K562 (cell line): Measurements from ENCODE around the gene DSCAM. TPM values are rescaled to one million over a fixed set of nuclear protein-coding genes. Genes with fewer than 3 reads are reported as not detected.

Experiments
- ATAC-seq: fragments of 200-7000 bp; cut with Tn5 transposase; 3 replicates; pipeline ENCODE4 v1.9.1; 2020; ENCODE audit warnings: moderate library complexity
- BruUV-seq: library from RNA; stranded (reverse); fragments of 400-500 nt; replicated peaks from 2 replicates; lab custom pipeline; 2021; lab: Mats Ljungman, UMichigan
- CTCF ChIA-PET: fragments of 300-600 bp; formaldehyde crosslinking; extraction: SDS; loops from one replicate; lab custom pipeline; 2021; ENCODE audit warnings: low intra/inter-chr PET ratio; lab: Yijun Ruan, JAX
- POLR2A ChIA-PET: fragments of 300-600, 350-650 bp; sonication (Branson Sonifier 250); formaldehyde crosslinking; extraction: SDS; loops from one replicate; lab custom pipeline; 2021; ENCODE audit warnings: antibody characterized with exemption, inconsistent platforms; lab: Yijun Ruan, JAX
- DNase-seq, 4 experiments: peaks; one replicate each; pipeline versions ENCODE4 v3.0.0 to v3.0.0-alpha.2; 2011 to 2018; ENCODE audit warnings: low spot score in 3 of 4, mixed read lengths in 3 of 4; ENCODE audit errors: extremely low read depth in 1 of 4
- FAIRE-seq: peaks from 2 replicates; lab custom pipeline; 2011; peaks lifted over from hg19 to GRCh38; lab: Jason Lieb, UNC
- H2AFZ ChIP-seq: 2 replicates; pipeline ENCODE4 v1.6.0; 2011; ENCODE audit warnings: low read depth, low read length, control low read depth, inconsistent platforms
- H3K27ac ChIP-seq: fragments of 200-600 bp; 3 replicates; pipeline ENCODE4 v1.8.0; 2011; ENCODE audit warnings: low read depth, mild to moderate bottlenecking, control low read depth, inconsistent platforms, low read length, moderate library complexity, mixed read lengths; ENCODE audit errors: extremely low read depth
- H3K27me3 ChIP-seq, 2 experiments: fragments of 300-600 bp in 1 of 2; 2 replicates in 1 of 2; 3 replicates in 1 of 2; pipeline versions ENCODE4 v1.6.0 to v1.8.0; 2011; ENCODE audit warnings: inconsistent platforms in 2 of 2, low read length in 2 of 2, mild to moderate bottlenecking in 1 of 2, mixed read lengths in 1 of 2, moderate library complexity in 1 of 2; ENCODE audit not compliant: control insufficient read depth in 2 of 2, insufficient read depth in 2 of 2
- H3K36me3 ChIP-seq: fragments of 300-600 bp; 3 replicates; pipeline ENCODE4 v1.8.0; 2011; ENCODE audit warnings: mild to moderate bottlenecking, low read length, inconsistent platforms; ENCODE audit not compliant: control insufficient read depth, insufficient read depth
- H3K4me1 ChIP-seq, 2 experiments: fragments of 200-600 bp in 1 of 2; replicated peaks in 1 of 2; 2 replicates in 1 of 2; 3 replicates in 1 of 2; pipeline versions ENCODE4 v1.5.1 to v1.8.0; 2011; ENCODE audit warnings: inconsistent platforms in 2 of 2, low read length in 2 of 2, mild to moderate bottlenecking in 1 of 2, mixed read lengths in 1 of 2, moderate library complexity in 1 of 2; ENCODE audit not compliant: control insufficient read depth in 2 of 2, insufficient read depth in 2 of 2
- H3K4me2 ChIP-seq: 2 replicates; pipeline ENCODE4 v1.6.1; 2011; ENCODE audit warnings: low read length, control low read depth, inconsistent platforms, mixed read lengths; ENCODE audit not compliant: insufficient read depth
- H3K4me3 ChIP-seq: fragments of 200-600 bp; sonication (generic), shearing (Covaris generic); 2 replicates; pipeline ENCODE4 v1.5.1; 2016; ENCODE audit warnings: control low read depth, inconsistent platforms
- H3K79me2 ChIP-seq: fragments of 200-600 bp; 3 replicates; pipeline ENCODE4 v1.8.0; 2011; ENCODE audit warnings: low read length, inconsistent platforms; ENCODE audit not compliant: control insufficient read depth, insufficient read depth
- H3K9ac ChIP-seq, 2 experiments: 2 replicates each; pipeline versions ENCODE4 v1.6.0 to v1.6.1; 2011; ENCODE audit warnings: low read depth in 2 of 2, low read length in 2 of 2, control low read depth in 1 of 2, inconsistent platforms in 1 of 2, mild to moderate bottlenecking in 1 of 2, mixed read lengths in 1 of 2; ENCODE audit not compliant: insufficient read depth in 1 of 2
- H3K9me1 ChIP-seq: one replicate; pipeline ENCODE4 v1.6.0; 2011; ENCODE audit warnings: inconsistent platforms, mild to moderate bottlenecking, low read length, moderate library complexity; ENCODE audit not compliant: control insufficient read depth, insufficient read depth
- H3K9me3 ChIP-seq: replicated peaks from 2 replicates; pipeline ENCODE4 v1.5.1; 2011; ENCODE audit warnings: low read depth, low read length, inconsistent platforms; ENCODE audit not compliant: control insufficient read depth, insufficient read depth
- H4K20me1 ChIP-seq: replicated peaks from 2 replicates; pipeline ENCODE4 v1.6.1; 2011; ENCODE audit warnings: low read length, inconsistent platforms, mixed read lengths; ENCODE audit not compliant: control insufficient read depth, insufficient read depth
- RBM17 ChIP-seq: fragments of 200-400 bp; formaldehyde crosslinking; IDR thresholded peaks from 2 replicates; pipeline ENCODE4 v1.6.1; 2017; ENCODE audit warnings: low read depth, mild to moderate bottlenecking, low read length, borderline replicate concordance
- ZNF778 ChIP-seq: fragments of 450-650 bp; formaldehyde crosslinking; IDR thresholded peaks from 2 replicates; pipeline ENCODE4 v1.4.0; 2020; ENCODE audit warnings: mild to moderate bottlenecking, moderate library complexity
- WGBS: fragments of 100-300 bp; shearing (Covaris generic); methylation state at CpG from one replicate; pipeline ENCODE4 v1.1.6; 2016; ENCODE audit warnings: low coverage, mixed read lengths; ENCODE audit not compliant: insufficient coverage; ENCODE audit errors: missing lambda C conversion rate; 5-methylcytosine and 5-hydroxymethylcytosine counted together
- in situ Hi-C: fragments of 300-500 bp; cut with MboI; formaldehyde crosslinking; loops from 4 replicates; pipeline ENCODE4 v1.15.0; 2018; ENCODE audit warnings: inconsistent platforms, mixed read lengths
- intact Hi-C: fragments of 100-400 bp; cut with micrococcal nuclease; formaldehyde crosslinking; loops from 2 replicates; pipeline ENCODE4 v1.14.2; 2022
- polyA plus RNA-seq, 8 experiments: library from polyadenylated mRNA; depleted of rRNA in 4 of 8; stranded (reverse) in 5 of 8; unstranded in 3 of 8; fragments of >200 nt; fragmentation: Nextera tagmentation in 2 of 8; fragmentation: Illumina TruSeq in 1 of 8; extraction: Ambion mirVana in 2 of 8; extraction: Trizol in 1 of 8; gene quantifications; 2 replicates each; pipeline versions ENCODE4 v1.2.1 to v1.2.3, GENCODE V29; 2011 to 2014; ENCODE audit warnings: inconsistent platforms in 1 of 8, missing spikeins in 1 of 8
- total RNA-seq, 7 experiments: library from RNA; depleted of rRNA in 6 of 7; stranded (reverse); fragments of >200 nt in 6 of 7; fragmentation: Illumina TruSeq in 2 of 7; extraction: Trizol in 2 of 7; gene quantifications; 2 replicates each; pipeline versions ENCODE4 v1.2.1 to v1.2.3, GENCODE V29; 2011 to 2021; ENCODE audit warnings: low replicate concordance in 1 of 7
- TF ChIP-seq, protein P1 (sequence below): sonication (generic); formaldehyde crosslinking; IDR thresholded peaks from 2 replicates; pipeline ENCODE4 v1.8.1; 2023; ENCODE audit warnings: mild to moderate bottlenecking, missing genetic modification reagents
- TF ChIP-seq, protein P2 (sequence below): fragments of 450-650 bp; formaldehyde crosslinking; IDR thresholded peaks from 2 replicates; pipeline ENCODE4 v1.4.0; 2020; ENCODE audit warnings: mild to moderate bottlenecking, moderate library complexity

The DSCAM gene
- total and polyA plus RNA-seq, 9 of the 15 experiments (the other 6 are each of a cell fraction or from before 2014, with no cell fraction given) = not detected

DNA sequence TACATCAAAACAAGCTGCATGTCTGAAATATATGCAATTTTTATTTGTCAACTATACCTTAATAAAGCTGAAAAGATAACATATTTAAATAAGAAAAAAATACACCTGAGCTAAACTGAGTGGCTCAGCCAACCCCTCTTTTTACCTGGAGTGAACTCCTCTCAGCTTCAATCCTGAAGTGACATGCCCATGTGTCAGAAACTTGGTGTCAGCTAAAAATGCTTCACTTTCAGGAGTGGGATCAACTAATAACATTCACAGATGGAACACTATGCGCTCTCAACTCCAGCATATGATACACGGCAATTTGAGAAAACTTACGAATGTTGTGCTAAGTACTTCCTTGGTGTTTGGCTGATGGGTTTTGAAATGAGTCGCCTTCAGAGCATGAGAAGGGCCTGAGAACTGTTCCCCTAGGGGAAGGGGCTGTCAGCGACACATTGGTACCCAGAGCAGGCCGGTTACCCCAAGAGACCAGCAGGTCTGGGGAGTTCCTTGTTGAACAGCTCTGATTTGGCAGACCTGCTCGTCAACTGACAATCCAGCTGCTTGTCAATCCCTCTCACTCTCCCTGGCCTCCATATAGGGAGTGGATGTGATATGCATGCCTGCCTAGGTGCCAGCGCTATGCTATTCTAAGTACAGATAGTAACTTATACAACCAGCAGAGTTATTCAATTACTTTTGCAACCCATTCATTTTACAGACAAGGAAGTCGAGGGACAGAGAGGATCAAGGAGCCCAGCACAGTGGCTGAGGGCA lies 712.0 kb downstream of the DSCAM start:
- Histone ChIP-seq H3K9ac (no peak overlapping the region), H4K20me1 (no peaks in the 10 kb centered on the region), H3K4me2 (no peak overlapping the region), H3K4me3 (no peak overlapping the region), H2AFZ (no peak overlapping the region), H3K4me1 (no peaks in the 10 kb centered on the region), H3K9me3 (no peaks in the 10 kb centered on the region; the same call in 1 of the 2 replicates), H3K27me3 (no peaks in the 10 kb centered on the region), H3K9me1 (no peaks in the 10 kb centered on the region), H3K36me3 (no peaks in the 10 kb centered on the region), H3K27ac (no peak overlapping the region), H3K79me2 (no peaks in the 10 kb centered on the region)
- in situ Hi-C loops (no loop called here), intact Hi-C loops (no loop called here)
- FAIRE-seq (no peak), ATAC-seq (no peak), DNase-seq (no peak)
- WGBS = under 1% methylated on average over 9 of the region's 9 CpGs
- no peak for TF ChIP-seq ZNF778 (CRISPR knock-in tag)
- TF ChIP-seq, protein P1, sequence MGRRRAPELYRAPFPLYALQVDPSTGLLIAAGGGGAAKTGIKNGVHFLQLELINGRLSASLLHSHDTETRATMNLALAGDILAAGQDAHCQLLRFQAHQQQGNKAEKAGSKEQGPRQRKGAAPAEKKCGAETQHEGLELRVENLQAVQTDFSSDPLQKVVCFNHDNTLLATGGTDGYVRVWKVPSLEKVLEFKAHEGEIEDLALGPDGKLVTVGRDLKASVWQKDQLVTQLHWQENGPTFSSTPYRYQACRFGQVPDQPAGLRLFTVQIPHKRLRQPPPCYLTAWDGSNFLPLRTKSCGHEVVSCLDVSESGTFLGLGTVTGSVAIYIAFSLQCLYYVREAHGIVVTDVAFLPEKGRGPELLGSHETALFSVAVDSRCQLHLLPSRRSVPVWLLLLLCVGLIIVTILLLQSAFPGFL (CRISPR knock-in tag) = no peak
- no TSS peak for BruUV-seq
- CTCF ChIA-PET = no interaction called here
- POLR2A ChIA-PET = interaction anchor here (0.7 kb wide), 1 partner anchor 1794 kb away, joined by 3 read pairs; no protein-coding TSS in a partner anchor

DNA sequence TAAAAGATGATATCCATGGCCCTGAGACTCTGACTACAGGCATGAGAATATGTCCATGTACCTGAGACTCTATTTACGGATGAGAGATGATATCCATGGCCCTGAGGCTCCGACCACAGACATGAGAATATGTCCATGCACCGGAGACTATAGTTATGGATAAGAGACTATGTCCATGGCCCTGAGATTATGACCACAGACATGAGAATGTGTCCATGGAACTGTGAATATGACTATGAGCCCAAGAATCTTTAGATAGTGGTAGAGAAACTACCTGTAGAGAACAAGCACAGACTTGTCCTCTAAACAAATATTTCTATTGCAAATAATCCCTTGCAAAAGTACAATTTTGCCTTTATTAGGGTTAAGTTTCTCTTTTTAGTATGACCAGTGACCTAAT lies 716.5 kb downstream of the DSCAM start:
- intact Hi-C loops (no loop called here), in situ Hi-C loops (no loop called here)
- DNase-seq = no peak
- WGBS = 0% methylated on average over 3 of the region's 3 CpGs
- no peak for FAIRE-seq
- no peaks in the 10 kb centered on the region for H4K20me1 ChIP-seq
- CTCF ChIA-PET = interaction anchor here (0.6 kb wide), 1 partner anchor 310 kb away, joined by 3 read pairs; no protein-coding TSS in a partner anchor
- H3K36me3 ChIP-seq = no peaks in the 10 kb centered on the region
- no peaks in the 10 kb centered on the region for H3K4me1 ChIP-seq
- POLR2A ChIA-PET = no interaction called here
- no peaks in the 10 kb centered on the region for H3K9me3 ChIP-seq
- no peak overlapping the region for H3K4me3 ChIP-seq
- H3K27me3 ChIP-seq = no peaks in the 10 kb centered on the region
- H2AFZ ChIP-seq = no peak overlapping the region
- no peaks in the 10 kb centered on the region for H3K79me2 ChIP-seq
- no peak overlapping the region for H3K27ac ChIP-seq
- no peak overlapping the region for H3K9ac ChIP-seq
- no peak overlapping the region for H3K4me2 ChIP-seq
- ATAC-seq = no peak
- BruUV-seq = no TSS peak
- H3K9me1 ChIP-seq = no peaks in the 10 kb centered on the region
- no peak for TF ChIP-seq RBM17
- TF ChIP-seq, protein P2, sequence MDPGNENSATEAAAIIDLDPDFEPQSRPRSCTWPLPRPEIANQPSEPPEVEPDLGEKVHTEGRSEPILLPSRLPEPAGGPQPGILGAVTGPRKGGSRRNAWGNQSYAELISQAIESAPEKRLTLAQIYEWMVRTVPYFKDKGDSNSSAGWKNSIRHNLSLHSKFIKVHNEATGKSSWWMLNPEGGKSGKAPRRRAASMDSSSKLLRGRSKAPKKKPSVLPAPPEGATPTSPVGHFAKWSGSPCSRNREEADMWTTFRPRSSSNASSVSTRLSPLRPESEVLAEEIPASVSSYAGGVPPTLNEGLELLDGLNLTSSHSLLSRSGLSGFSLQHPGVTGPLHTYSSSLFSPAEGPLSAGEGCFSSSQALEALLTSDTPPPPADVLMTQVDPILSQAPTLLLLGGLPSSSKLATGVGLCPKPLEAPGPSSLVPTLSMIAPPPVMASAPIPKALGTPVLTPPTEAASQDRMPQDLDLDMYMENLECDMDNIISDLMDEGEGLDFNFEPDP (CRISPR knock-in tag) = no peak
